Breast epithelium (tissue), 4 donors: ENCODE data around the gene CYSLTR2. TPM values are rescaled to one million over a fixed set of nuclear protein-coding genes. Genes with fewer than 3 reads are reported as not detected.

ENCODE experiments used
- DNase-seq, 2 donors: peaks; one replicate each; pipeline ENCODE4 v3.0.0-alpha.2; 2019; ENCODE audit warnings: low spot score in 2 of 2
- H3K27ac ChIP-seq, 2 donors: fragments of 200-600 bp; sonication (generic) in 1 of 2; one replicate each; pipeline ENCODE4 v1.5.1; 2016 to 2019; ENCODE audit warnings: mild to moderate bottlenecking in 1 of 2
- H3K27me3 ChIP-seq, 2 donors: fragments of 200-600 bp; sonication (generic) in 1 of 2; one replicate each; pipeline versions ENCODE4 v1.5.1 to v1.6.0; 2017 to 2019; ENCODE audit warnings: control low read depth in 1 of 2, mild to moderate bottlenecking in 1 of 2
- H3K36me3 ChIP-seq: fragments of 200-600 bp; one replicate; pipeline ENCODE4 v1.5.1; 2019
- H3K4me1 ChIP-seq, 2 donors: fragments of 200-600 bp; sonication (generic); one replicate each; pipeline ENCODE4 v1.5.1; 2016 to 2019; ENCODE audit warnings: control low read depth in 1 of 2
- H3K4me3 ChIP-seq, 3 donors: fragments of 200-600 bp; sonication (generic); 1 replicate in 2 of 3; 2 replicates in 1 of 3; pipeline ENCODE4 v1.5.1; 2016 to 2019; ENCODE audit warnings: mild to moderate bottlenecking in 3 of 3, moderate library complexity in 2 of 3
- H3K9me3 ChIP-seq, 2 donors: fragments of 200-600 bp; sonication (generic) in 1 of 2; one replicate each; pipeline ENCODE4 v1.5.1; 2016 to 2019; ENCODE audit warnings: control low read depth in 1 of 2
- POLR2A ChIP-seq: fragments of 450-650 bp; IDR thresholded peaks from one replicate; pipeline ENCODE4 v1.6.1; 2016; ENCODE audit warnings: antibody characterized with exemption, mild to moderate bottlenecking, moderate library complexity
- POLR2AphosphoS5 ChIP-seq, 3 donors: sonication (generic); formaldehyde crosslinking; IDR thresholded peaks; one replicate each; pipeline ENCODE4 v1.6.1; 2017; ENCODE audit warnings: antibody characterized with exemption in 3 of 3
- intact Hi-C: fragments of 100-400 bp; cut with DNase I; formaldehyde crosslinking; loops from one replicate; pipeline ENCODE4 v1.15.1; 2023; ENCODE audit warnings: low total_unique reads
- total RNA-seq, 3 donors: library from RNA; depleted of rRNA; stranded (reverse); fragments of >200 nt; gene quantifications; one replicate each; pipeline ENCODE4 v1.1.0, GENCODE V29; 2016
- TF ChIP-seq, protein P1 (sequence below), 3 donors: fragments of 450-650 bp; IDR thresholded peaks; one replicate each; pipeline ENCODE4 v1.5.1; 2016 to 2017; ENCODE audit warnings: antibody characterized with exemption in 3 of 3, mild to moderate bottlenecking in 3 of 3, moderate library complexity in 3 of 3

The CYSLTR2 gene
- total RNA-seq, 3 donors from 2014 or later, result 0.32 to 1.0 (median 0.33) TPM

DNA sequence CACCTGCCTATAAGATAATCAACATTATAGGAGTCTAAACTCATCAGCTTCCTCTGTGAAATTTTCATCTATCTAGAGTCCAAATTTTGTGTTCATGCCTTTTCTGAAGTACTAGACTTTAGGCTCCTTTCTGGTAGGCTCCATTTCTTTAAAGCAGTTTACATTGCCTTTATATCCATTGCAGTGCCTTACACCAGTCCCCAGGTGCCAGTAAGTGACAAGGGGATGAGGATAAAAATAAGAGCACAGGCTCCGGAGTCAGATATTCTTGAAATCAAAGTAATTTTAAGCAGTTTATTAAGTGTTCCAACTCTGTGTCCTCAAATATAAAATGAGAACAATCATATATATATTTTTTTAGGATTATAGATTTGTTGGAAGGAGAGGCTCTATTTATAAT is 10.6 kb upstream of the CYSLTR2 start:
- Histone ChIP-seq H3K4me1 (no peaks in the 10 kb centered on the region), H3K36me3 (no peaks in the 10 kb centered on the region), H3K4me3 (no peak overlapping the region), H3K27me3 (no peaks in the 10 kb centered on the region), H3K9me3 (no peaks in the 10 kb centered on the region), H3K27ac (no peak overlapping the region)
- no peak for DNase-seq
- TF ChIP-seq POLR2AphosphoS5 (IDR thresholded peaks at IDR 0.05), result no peak
- TF ChIP-seq, protein P1, sequence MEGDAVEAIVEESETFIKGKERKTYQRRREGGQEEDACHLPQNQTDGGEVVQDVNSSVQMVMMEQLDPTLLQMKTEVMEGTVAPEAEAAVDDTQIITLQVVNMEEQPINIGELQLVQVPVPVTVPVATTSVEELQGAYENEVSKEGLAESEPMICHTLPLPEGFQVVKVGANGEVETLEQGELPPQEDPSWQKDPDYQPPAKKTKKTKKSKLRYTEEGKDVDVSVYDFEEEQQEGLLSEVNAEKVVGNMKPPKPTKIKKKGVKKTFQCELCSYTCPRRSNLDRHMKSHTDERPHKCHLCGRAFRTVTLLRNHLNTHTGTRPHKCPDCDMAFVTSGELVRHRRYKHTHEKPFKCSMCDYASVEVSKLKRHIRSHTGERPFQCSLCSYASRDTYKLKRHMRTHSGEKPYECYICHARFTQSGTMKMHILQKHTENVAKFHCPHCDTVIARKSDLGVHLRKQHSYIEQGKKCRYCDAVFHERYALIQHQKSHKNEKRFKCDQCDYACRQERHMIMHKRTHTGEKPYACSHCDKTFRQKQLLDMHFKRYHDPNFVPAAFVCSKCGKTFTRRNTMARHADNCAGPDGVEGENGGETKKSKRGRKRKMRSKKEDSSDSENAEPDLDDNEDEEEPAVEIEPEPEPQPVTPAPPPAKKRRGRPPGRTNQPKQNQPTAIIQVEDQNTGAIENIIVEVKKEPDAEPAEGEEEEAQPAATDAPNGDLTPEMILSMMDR (IDR thresholded peaks at IDR 0.05), result no peak
- TF ChIP-seq POLR2A, result no peak
- intact Hi-C loops, result no loop called here

DNA sequence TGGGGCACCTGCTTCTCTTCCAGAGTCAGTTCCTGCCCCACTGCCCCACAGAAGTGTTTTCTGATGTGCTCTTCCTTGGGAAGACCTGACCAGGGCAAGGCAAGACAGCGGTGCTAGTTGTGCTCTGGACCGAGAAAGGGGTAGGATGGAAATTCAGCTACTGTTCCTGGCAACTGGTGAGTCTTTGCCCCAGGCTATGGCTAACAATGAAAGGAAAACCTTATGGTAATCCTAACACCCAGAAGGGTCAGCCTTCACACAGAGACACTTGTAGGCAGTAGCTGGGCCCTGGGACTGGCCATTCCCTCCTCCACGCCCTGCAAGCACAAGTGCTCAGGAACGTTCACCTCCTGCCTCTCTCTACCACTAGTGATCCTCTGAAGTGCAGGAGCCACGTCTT is 9.6 kb upstream of the CYSLTR2 start:
- Histone ChIP-seq H3K27me3 (no peaks in the 10 kb centered on the region), H3K9me3 (no peaks in the 10 kb centered on the region), H3K4me1 (no peaks in the 10 kb centered on the region), H3K4me3 (no peak overlapping the region), H3K36me3 (no peaks in the 10 kb centered on the region), H3K27ac (no peak overlapping the region)
- TF ChIP-seq, protein P1 (IDR thresholded peaks at IDR 0.05), result no peak
- TF ChIP-seq POLR2AphosphoS5 (IDR thresholded peaks at IDR 0.05), result no peak
- no peak for TF ChIP-seq POLR2A
- DNase-seq, result no peak
- intact Hi-C loops, result no loop called here

DNA sequence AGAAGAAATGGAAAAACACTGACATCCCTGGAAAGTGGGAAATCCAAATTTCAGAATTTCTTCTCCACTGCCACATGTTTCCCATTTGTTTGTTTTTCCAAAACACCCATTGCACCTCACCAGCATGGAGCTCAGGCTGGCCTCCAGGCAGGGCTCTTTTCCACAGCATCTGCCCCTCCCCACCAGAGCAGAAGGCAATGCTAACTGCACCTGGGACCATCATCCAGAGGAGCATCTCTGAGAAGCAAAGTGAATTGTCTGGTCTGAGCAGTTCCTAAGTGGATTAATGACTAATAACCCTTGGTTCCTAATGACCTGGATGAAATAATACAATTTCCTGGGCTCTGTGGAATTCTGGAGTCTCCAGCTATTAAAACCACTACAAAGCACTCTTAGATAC is 8.8 kb upstream of the CYSLTR2 start:
- Histone ChIP-seq H3K27ac (no peak overlapping the region), H3K27me3 (no peaks in the 10 kb centered on the region), H3K36me3 (no peaks in the 10 kb centered on the region), H3K4me1 (no peaks in the 10 kb centered on the region), H3K4me3 (no peak overlapping the region), H3K9me3 (no peaks in the 10 kb centered on the region)
- no peak for DNase-seq
- TF ChIP-seq, protein P1 (IDR thresholded peaks at IDR 0.05), result no peak
- TF ChIP-seq POLR2AphosphoS5 (IDR thresholded peaks at IDR 0.05) (no peak), POLR2A (no peak)
- intact Hi-C loops, result no loop called here

DNA sequence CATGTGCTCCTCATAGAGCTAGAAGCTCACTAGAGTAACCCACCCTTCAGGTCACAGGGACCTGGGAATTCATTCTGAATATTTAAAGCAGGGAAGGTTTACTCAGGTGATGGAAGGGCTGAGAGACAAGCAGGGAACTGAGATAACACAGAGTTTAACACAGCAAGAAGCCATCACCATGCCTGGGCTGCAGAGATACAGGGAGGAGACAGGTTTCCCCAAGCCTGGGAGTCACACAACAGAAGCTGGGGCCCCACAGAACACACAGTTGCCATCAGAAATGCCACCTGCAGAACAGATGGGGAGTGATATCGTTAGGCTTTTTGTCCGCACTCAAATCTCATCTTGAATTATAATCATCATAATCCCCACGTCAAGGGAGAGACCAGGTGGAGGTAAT is 7.9 kb upstream of the CYSLTR2 start:
- no peaks in the 10 kb centered on the region for H3K27me3 ChIP-seq
- no peaks in the 10 kb centered on the region for H3K9me3 ChIP-seq
- no peak overlapping the region for H3K27ac ChIP-seq
- H3K36me3 ChIP-seq, result no peaks in the 10 kb centered on the region
- intact Hi-C loops, result no loop called here
- H3K4me3 ChIP-seq, result no peak overlapping the region
- no peak for DNase-seq
- H3K4me1 ChIP-seq, result no peaks in the 10 kb centered on the region
- TF ChIP-seq POLR2A (no peak), POLR2AphosphoS5 (IDR thresholded peaks at IDR 0.05) (no peak)
- TF ChIP-seq, protein P1 (IDR thresholded peaks at IDR 0.05), result no peak

DNA sequence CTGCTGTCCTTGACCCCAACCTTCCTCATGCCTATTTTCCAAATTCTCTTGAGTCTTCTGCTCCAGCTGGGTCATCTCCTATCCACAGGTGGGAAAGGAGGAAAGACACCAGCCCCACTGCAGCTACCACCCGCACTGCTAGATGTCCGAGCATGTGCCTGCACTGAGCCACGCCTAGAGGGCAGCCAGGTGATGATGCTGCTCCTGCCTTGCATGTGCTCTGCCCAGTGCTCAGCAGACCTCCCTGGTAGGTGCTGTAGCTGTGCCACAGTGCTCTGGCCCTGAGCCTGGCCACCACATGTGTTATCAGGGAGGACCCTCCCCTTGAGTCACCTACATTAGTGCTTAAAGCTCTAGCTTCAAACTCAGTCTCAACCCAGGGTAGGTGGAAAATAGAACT is 6.9 kb upstream of the CYSLTR2 start:
- intact Hi-C loops, result no loop called here
- no peaks in the 10 kb centered on the region for H3K4me1 ChIP-seq
- H3K27me3 ChIP-seq, result no peaks in the 10 kb centered on the region
- H3K4me3 ChIP-seq, result no peak overlapping the region
- H3K27ac ChIP-seq, result no peak overlapping the region
- TF ChIP-seq POLR2A, result no peak
- TF ChIP-seq, protein P1 (IDR thresholded peaks at IDR 0.05), result no peak
- no peak for TF ChIP-seq POLR2AphosphoS5 (IDR thresholded peaks at IDR 0.05)
- H3K36me3 ChIP-seq, result no peaks in the 10 kb centered on the region
- H3K9me3 ChIP-seq, result no peaks in the 10 kb centered on the region
- DNase-seq, result no peak
